ENCODE measurements around the gene TCP1.
"Not testable (repeated sequence)": the region's sequence is repeated elsewhere in the genome, so short reads cannot be mapped to it uniquely, and the experiment has no call there.

Gene TCP1

DNA sequence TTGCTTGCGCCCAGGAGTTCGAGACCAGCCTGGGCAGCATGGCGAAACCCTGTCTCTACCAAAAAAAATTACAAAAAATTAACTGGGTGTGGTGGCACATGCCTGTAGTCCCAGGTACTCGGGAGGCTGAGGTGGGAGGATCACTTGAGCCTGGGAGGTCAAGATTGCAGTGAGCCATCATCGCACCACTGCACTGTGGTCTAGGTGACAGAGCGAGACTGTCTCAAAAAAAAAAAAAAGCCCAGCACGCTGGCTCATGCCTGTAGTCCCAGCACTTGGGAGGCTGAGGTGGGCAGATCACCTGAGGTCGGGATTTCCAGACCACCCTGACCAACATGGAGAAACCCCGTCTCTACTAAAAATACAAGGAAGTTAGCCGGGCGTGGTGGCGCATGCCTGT is 56.0 kb downstream of the TCP1 start:
- not testable (repeated sequence) for DNase-seq (ENCODE audit: low spot score)

GRCh38 chr6:159732550-159732949 is 56.9 kb downstream of the TCP1 start:
- DNase-seq (ENCODE audit: low spot score): not testable (repeated sequence)

- no peak for DNase-seq (ENCODE audit: low spot score)
Measured at GRCh38 chr6:159730332-159730676, 59.1 kb downstream of the TCP1 start.

DNA sequence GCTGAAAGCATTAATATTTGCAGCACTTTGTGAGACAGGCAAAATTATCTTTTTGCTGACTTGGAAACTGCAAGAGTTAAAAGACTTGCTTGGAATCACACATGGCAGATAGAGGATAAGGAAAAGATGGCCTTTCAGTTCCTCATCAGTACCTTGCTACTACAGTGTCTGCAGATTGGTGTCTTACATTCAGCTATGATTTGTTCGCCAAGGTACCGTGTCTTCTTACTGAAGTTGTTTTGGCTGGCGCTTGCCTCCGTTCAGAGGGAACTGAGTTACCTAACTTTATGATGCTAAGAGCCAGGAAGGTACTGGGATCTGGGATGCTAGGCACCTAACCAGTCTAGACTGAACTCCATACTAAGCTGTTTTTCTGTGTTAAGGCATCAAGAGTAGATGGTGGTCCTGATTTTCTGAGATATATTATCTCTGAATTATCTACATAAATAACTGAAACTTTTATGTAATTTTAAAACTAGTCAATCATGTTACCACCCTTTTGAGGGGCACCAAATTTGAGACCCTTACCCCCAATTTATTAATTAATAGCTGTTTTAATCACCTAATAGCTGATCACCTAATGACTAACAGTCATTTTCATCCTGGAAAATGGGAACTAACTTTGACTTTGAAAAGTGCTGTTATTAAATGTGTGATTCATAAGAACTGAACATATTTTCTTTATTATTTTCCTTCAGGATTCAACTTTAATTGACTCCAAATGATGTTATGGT is 59.6 kb downstream of the TCP1 start:
- DNase-seq (ENCODE audit: low spot score): peak; percentile 14

DNA sequence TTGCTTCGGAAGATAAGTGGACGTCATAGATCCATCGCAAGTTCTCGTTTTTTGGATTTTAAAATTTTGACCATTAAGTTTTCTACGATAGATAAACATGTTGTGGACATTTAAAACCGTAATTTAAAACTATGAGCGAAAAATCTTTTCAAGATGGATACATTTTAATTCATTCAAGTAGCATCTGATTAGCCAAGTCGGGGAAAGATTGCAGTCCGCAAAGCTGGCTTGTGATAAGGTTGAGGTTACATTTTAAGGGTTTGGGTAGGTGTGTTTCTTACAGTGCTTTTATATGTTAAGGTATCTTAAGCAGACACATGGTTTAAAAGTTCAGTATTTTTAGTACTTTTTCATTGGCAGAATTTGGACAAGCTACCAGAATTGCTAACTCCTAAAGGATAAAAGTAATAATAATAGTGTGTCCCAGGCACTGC is 60.9 kb downstream of the TCP1 start:
- DNase-seq (ENCODE audit: low spot score): no peak

Measured in AG20443 (cell line).